Endothelial cell (in vitro differentiated cells): ENCODE data around the gene ST3GAL4. TPM values are rescaled to one million over a fixed set of nuclear protein-coding genes. Genes with fewer than 3 reads are reported as not detected.

ENCODE experiments used
- DNase-seq: peaks from one replicate; pipeline ENCODE4 v3.0.0; 2021; ENCODE audit warnings: low spot score
- H3K27ac Mint-ChIP-seq: one replicate; pipeline ENCODE4 v1.8.0; 2021; ENCODE audit warnings: mixed read lengths, inconsistent platforms; ENCODE audit not compliant: unreplicated experiment
- H3K27me3 Mint-ChIP-seq: one replicate; pipeline ENCODE4 v1.8.0; 2021; ENCODE audit warnings: mild to moderate bottlenecking, moderate library complexity, mixed read lengths, inconsistent platforms; ENCODE audit not compliant: unreplicated experiment
- H3K36me3 Mint-ChIP-seq: one replicate; pipeline ENCODE4 v1.8.0; 2021; ENCODE audit warnings: mild to moderate bottlenecking, low read depth, mixed read lengths, inconsistent platforms; ENCODE audit not compliant: unreplicated experiment
- H3K4me1 Mint-ChIP-seq: one replicate; pipeline ENCODE4 v1.8.0; 2021; ENCODE audit warnings: mild to moderate bottlenecking, mixed read lengths, inconsistent platforms; ENCODE audit not compliant: unreplicated experiment
- H3K4me3 Mint-ChIP-seq: one replicate; pipeline ENCODE4 v1.8.0; 2021; ENCODE audit warnings: mild to moderate bottlenecking, mixed read lengths, inconsistent platforms; ENCODE audit not compliant: unreplicated experiment
- H3K9me3 Mint-ChIP-seq: one replicate; pipeline ENCODE4 v1.8.0; 2021; ENCODE audit warnings: mixed read lengths, inconsistent platforms; ENCODE audit not compliant: unreplicated experiment
- CTCF ChIP-seq: fragments of 200-600 bp; sonication (generic); IDR thresholded peaks from one replicate; pipeline ENCODE4 v1.5.0; 2021; ENCODE audit warnings: antibody characterized with exemption; ENCODE audit not compliant: unreplicated experiment
- total RNA-seq: library from RNA; stranded (reverse); fragmentation: NEBNext Ultra II Directional; extraction: Animal tissue kit (Norgen Biotek cat#: 25700); gene quantifications from one replicate; pipeline ENCODE4 v1.2.1, GENCODE V29; 2021; ENCODE audit not compliant: unreplicated experiment

Gene ST3GAL4
- total RNA-seq, 1 donor from 2014 or later = 25.9 TPM

DNA sequence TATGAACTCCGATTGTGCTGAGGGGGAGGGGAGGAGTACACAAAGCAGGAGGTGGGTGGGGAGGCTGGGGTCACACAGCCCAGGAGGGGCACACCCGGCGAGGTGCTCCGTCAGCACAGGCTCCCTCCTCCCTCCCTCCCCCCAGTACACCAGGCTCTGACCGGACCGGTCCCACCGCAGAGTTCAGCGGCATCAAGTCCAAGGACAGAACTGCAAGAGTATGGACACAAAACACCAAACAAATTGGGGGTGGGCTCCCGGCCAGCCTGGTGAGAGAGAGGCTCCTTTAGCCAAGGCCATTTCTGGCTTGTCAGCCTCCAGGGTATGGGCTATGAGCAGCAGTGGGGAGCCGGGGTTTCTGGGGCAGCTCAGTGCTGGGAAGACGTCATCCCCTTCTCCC is 68.3 kb downstream of the ST3GAL4 start:
- Mint-ChIP-seq H3K27me3 (peaks cover 7% of the 10 kb centered on the region), H3K4me3 (no peak overlapping the region), H3K4me1 (peaks cover 8% of the 10 kb centered on the region), H3K36me3 (no peaks in the 10 kb centered on the region), H3K27ac (no peak overlapping the region), H3K9me3 (no peaks in the 10 kb centered on the region)
- TF ChIP-seq CTCF = no peak
- DNase-seq = no peak

DNA sequence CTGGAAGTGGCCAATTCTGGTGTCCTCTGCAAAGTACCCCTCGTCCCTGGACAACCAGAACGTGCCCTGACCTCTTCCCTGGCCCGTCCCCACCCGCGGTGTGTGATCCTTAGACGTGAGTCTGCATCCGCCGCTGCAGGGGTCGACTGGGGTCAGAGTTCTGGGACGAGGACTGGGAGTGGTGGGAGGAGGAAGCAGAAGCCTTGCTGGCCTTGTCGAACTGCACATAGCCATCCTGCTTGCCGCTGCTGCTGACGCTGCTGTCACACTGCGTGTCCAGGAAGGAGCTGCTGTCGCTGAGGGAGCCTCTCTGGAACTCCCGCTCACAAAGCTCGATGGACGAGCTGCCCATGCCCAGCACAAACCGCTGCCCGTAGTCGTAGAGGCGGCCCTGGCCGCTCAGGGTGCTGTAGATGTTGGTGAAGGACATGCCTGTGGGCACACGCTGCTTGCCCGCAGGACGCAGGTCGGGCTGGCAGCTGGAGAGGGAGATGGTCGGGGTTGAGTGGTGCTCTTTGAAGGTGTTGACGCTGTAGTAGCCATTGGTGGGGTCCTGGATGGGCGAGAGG is 69.1 kb downstream of the ST3GAL4 start:
- Mint-ChIP-seq H3K9me3 (no peaks in the 10 kb centered on the region), H3K36me3 (no peaks in the 10 kb centered on the region), H3K27me3 (peaks cover 8% of the 10 kb centered on the region), H3K27ac (no peak overlapping the region), H3K4me3 (no peak overlapping the region), H3K4me1 (peaks cover 11% of the 10 kb centered on the region)
- no peak for TF ChIP-seq CTCF
- DNase-seq = no peak

DNA sequence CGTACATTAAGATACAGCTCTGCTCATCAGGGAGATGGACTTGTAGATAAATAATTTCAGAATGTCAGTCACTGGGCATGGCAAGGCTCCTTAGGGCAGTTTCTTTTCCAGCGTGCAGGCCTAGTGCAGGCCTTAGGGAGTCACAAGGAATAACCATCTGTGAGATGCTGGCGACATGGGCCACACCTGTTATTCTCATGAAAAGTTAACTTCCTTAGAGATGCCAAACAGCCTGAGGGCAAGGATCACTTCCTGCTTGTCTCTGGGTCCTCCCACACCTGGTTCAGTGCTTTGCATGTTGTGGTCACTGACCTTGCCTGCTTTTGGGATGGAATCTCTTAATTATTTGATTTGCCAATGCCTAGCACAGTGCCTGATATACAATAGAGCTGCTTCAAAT is 70.6 kb downstream of the ST3GAL4 start:
- Mint-ChIP-seq H3K27ac (no peak overlapping the region), H3K36me3 (no peaks in the 10 kb centered on the region), H3K4me1 (peaks cover 7% of the 10 kb centered on the region), H3K4me3 (no peak overlapping the region), H3K27me3 (peaks cover 10% of the 10 kb centered on the region), H3K9me3 (no peaks in the 10 kb centered on the region)
- no peak for TF ChIP-seq CTCF
- DNase-seq = no peak

DNA sequence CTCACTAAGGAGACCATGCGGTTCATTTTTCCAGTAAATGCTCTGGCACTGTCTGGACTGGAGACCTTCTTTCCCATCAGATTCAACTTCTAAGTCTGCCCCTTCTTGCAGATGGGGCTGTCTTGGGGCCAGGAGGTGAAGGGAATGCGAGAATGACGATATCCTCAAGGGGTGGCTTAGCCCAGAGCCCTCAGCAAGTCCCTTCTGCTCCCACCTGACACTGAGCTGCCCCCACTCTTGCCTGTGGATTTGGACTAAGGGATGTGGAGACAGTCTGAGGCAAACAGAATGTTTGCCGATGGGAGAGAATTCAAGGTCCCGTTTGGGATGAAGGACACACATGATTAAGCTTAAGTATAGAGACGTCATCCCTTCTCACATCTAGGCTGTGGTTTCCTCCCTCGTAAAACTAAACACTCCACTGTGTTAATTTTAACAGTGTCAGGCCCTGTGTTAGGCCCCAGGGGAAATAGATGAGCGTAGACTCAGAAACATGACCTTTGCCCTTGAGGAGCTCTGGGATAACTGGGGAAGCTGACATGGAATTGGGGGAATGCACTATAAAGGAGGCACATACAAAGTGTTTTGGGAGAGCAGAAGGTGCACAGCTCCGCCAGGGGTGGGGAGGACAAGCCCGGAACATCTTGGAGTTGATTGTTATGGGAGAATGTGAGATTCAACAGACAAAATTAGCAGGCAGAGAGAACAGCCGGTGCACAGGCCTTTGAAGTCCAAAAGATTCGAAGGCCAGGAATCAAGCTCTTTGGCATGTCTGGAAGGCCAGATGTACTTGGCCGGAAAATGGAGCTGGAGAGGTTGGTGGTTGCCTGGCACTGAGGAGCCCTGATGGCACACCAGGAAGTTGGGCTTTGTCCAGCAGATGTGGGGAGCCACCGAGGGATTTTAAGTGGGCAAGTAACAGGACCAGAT is 71.6 kb downstream of the ST3GAL4 start:
- Mint-ChIP-seq H3K4me1 (peaks cover 4% of the 10 kb centered on the region), H3K27me3 (peaks cover 8% of the 10 kb centered on the region), H3K36me3 (no peaks in the 10 kb centered on the region), H3K9me3 (no peaks in the 10 kb centered on the region), H3K4me3 (no peak overlapping the region), H3K27ac (no peak overlapping the region)
- TF ChIP-seq CTCF = no peak
- no peak for DNase-seq
